ENCODE measurements around the gene NRAP.

Gene NRAP

DNA sequence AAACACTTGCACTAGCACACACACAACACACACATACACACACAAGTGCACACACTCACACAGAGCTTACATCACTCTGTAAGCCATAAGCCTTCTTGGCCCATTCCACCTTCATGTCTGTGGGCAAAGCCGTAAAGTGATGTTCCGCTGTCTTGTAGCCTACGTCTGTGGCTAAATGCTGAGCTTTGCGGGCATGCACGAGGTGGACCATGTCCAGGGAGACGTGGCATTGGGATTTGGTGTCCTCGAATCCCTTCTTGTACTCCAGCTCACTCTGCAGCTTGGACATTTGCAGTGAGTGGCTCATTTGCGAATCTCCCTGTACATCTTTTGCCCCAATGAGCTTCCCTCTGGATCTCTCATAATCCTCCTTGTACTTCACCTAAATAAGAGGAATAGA, 42.0 kb downstream of the NRAP start:
- Histone ChIP-seq H2AFZ (ENCODE audit: low read depth, low read length) (no peak overlapping the region), H3K4me2 (ENCODE audit: low read length, poor library complexity, severe bottlenecking) (no peak overlapping the region), H3K9ac (ENCODE audit: low read length) (no peak overlapping the region), H2AK5ac (ENCODE audit: low read length, severe bottlenecking) (no peak overlapping the region), H3K4me1 (ENCODE audit: control insufficient read depth, insufficient read depth, low read depth, low read length) (no peaks in the 10 kb centered on the region), H3K27me3 (ENCODE audit: control insufficient read depth in 1 of 2, insufficient read depth in 1 of 2, low read length in 2 of 2) (peaks cover 68 to 98% of the 10 kb centered on the region in 2 experiments), H2BK5ac (ENCODE audit: low read depth, low read length, poor library complexity, severe bottlenecking) (no peak overlapping the region), H3K9me3 (ENCODE audit: control insufficient read depth, low read length) (no peaks in the 10 kb centered on the region), H4K8ac (ENCODE audit: low read length) (no peak overlapping the region), H3K4ac (ENCODE audit: low read depth in 1 of 2, low read length in 2 of 2) (no peak overlapping the region), H3K14ac (ENCODE audit: low read length in 2 of 2) (no peak overlapping the region), H3K27ac (ENCODE audit: low read length, poor library complexity, severe bottlenecking) (no peak overlapping the region), H2BK15ac (ENCODE audit: low read depth, poor library complexity, severe bottlenecking) (no peak overlapping the region), H2BK120ac (ENCODE audit: low read depth, low read length) (no peak overlapping the region), H4K91ac (ENCODE audit: low read length) (no peak overlapping the region), H3K36me3 (ENCODE audit: control insufficient read depth in 1 of 2, insufficient read depth in 2 of 2, low read depth in 1 of 2, low read length in 2 of 2) (no peaks in the 10 kb centered on the region), H3K18ac (ENCODE audit: low read depth in 1 of 2, low read length in 2 of 2) (no peak overlapping the region), H3K4me3 (ENCODE audit: insufficient read depth in 1 of 2, low read depth in 1 of 2, low read length in 2 of 2) (no peak overlapping the region), H3K79me1 (replicated peaks; ENCODE audit: low read length, poor library complexity, severe bottlenecking) (no peaks in the 10 kb centered on the region), H2BK12ac (ENCODE audit: low read length in 2 of 2) (no peak overlapping the region), H3K23ac (ENCODE audit: low read length in 2 of 2) (no peak overlapping the region)
- DNase-seq: no peak
- 82% methylated on average over 7 of the region's 8 CpGs for WGBS

DNA sequence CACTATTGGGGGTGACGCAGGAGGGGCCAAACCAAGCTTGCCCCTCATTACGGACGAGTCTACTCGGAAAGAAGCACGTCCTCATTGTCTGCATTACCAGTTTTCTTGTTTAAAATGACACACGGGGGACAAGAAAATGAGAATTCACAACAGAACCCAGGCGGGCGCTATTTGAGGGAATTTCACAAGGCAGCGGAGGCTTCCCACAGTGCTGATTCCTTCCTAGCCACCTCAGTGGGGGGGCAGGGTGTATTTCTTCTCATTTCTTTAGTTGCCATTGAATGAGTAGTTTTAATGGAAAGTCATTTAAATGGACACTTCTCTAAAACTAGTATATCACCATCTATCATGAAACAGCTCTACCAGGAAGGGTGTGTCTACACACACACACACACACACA, 42.9 kb downstream of the NRAP start:
- no peak overlapping the region for H3K4me3 ChIP-seq (ENCODE audit: insufficient read depth in 1 of 2, low read depth in 1 of 2, low read length in 2 of 2)
- no peak overlapping the region for H3K14ac ChIP-seq (ENCODE audit: low read length in 2 of 2)
- H3K4me1 ChIP-seq (ENCODE audit: control insufficient read depth, insufficient read depth, low read depth, low read length): no peaks in the 10 kb centered on the region
- H2BK12ac ChIP-seq (ENCODE audit: low read length in 2 of 2): no peak overlapping the region
- H3K9me3 ChIP-seq (ENCODE audit: control insufficient read depth, low read length): no peaks in the 10 kb centered on the region
- DNase-seq: no peak
- H3K4ac ChIP-seq (ENCODE audit: low read depth in 1 of 2, low read length in 2 of 2): no peak overlapping the region
- no peak overlapping the region for H3K27ac ChIP-seq (ENCODE audit: low read length, poor library complexity, severe bottlenecking)
- H2AK5ac ChIP-seq (ENCODE audit: low read length, severe bottlenecking): no peak overlapping the region
- peaks cover 67 to 98% of the 10 kb centered on the region in 2 experiments for H3K27me3 ChIP-seq (ENCODE audit: control insufficient read depth in 1 of 2, insufficient read depth in 1 of 2, low read length in 2 of 2)
- no peak overlapping the region for H3K4me2 ChIP-seq (ENCODE audit: low read length, poor library complexity, severe bottlenecking)
- H3K9ac ChIP-seq (ENCODE audit: low read length): no peak overlapping the region
- no peaks in the 10 kb centered on the region for H3K79me1 ChIP-seq (replicated peaks; ENCODE audit: low read length, poor library complexity, severe bottlenecking)
- H2BK15ac ChIP-seq (ENCODE audit: low read depth, poor library complexity, severe bottlenecking): no peak overlapping the region
- no peak overlapping the region for H3K23ac ChIP-seq (ENCODE audit: low read length in 2 of 2)
- H4K8ac ChIP-seq (ENCODE audit: low read length): no peak overlapping the region
- no peak overlapping the region for H2BK120ac ChIP-seq (ENCODE audit: low read depth, low read length)
- H2BK5ac ChIP-seq (ENCODE audit: low read depth, low read length, poor library complexity, severe bottlenecking): no peak overlapping the region
- H2AFZ ChIP-seq (ENCODE audit: low read depth, low read length): no peak overlapping the region
- 83% methylated on average over 9 of the region's 9 CpGs for WGBS
- H3K18ac ChIP-seq (ENCODE audit: low read depth in 1 of 2, low read length in 2 of 2): no peak overlapping the region
- H3K36me3 ChIP-seq (ENCODE audit: control insufficient read depth in 1 of 2, insufficient read depth in 2 of 2, low read depth in 1 of 2, low read length in 2 of 2): no peaks in the 10 kb centered on the region
- H4K91ac ChIP-seq (ENCODE audit: low read length): no peak overlapping the region

DNA sequence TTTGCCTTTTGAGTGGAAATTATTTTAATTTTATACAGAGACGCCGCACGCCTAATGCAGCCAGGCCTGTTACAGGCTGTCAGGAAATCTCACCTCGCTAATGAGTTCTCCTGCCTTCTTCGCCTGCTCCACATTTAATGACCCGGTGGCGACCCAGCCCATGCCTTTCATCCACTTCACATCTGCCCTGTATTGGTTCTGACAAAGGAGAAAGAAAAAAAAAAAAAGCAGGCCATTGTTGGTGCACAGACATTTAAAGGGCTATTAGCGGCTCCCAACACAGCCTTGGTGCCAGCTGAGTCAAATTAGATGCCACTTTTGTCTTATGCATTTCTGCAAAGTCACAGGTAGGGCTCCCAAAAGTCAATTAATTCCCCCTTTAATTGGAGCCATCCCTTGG, 43.3 kb downstream of the NRAP start:
- Histone ChIP-seq H3K18ac (ENCODE audit: low read depth in 1 of 2, low read length in 2 of 2) (no peak overlapping the region), H2BK5ac (ENCODE audit: low read depth, low read length, poor library complexity, severe bottlenecking) (no peak overlapping the region), H3K4me2 (ENCODE audit: low read length, poor library complexity, severe bottlenecking) (no peak overlapping the region), H4K91ac (ENCODE audit: low read length) (no peak overlapping the region), H3K36me3 (ENCODE audit: control insufficient read depth in 1 of 2, insufficient read depth in 2 of 2, low read depth in 1 of 2, low read length in 2 of 2) (no peaks in the 10 kb centered on the region), H2BK120ac (ENCODE audit: low read depth, low read length) (no peak overlapping the region), H3K9ac (ENCODE audit: low read length) (no peak overlapping the region), H3K27me3 (ENCODE audit: control insufficient read depth in 1 of 2, insufficient read depth in 1 of 2, low read length in 2 of 2) (peaks cover 67 to 98% of the 10 kb centered on the region in 2 experiments), H3K4me3 (ENCODE audit: insufficient read depth in 1 of 2, low read depth in 1 of 2, low read length in 2 of 2) (no peak overlapping the region), H2AFZ (ENCODE audit: low read depth, low read length) (no peak overlapping the region), H2AK5ac (ENCODE audit: low read length, severe bottlenecking) (no peak overlapping the region), H3K27ac (ENCODE audit: low read length, poor library complexity, severe bottlenecking) (no peak overlapping the region), H4K8ac (ENCODE audit: low read length) (no peak overlapping the region), H3K14ac (ENCODE audit: low read length in 2 of 2) (no peak overlapping the region), H2BK15ac (ENCODE audit: low read depth, poor library complexity, severe bottlenecking) (no peak overlapping the region), H2BK12ac (ENCODE audit: low read length in 2 of 2) (no peak overlapping the region), H3K23ac (ENCODE audit: low read length in 2 of 2) (no peak overlapping the region), H3K9me3 (ENCODE audit: control insufficient read depth, low read length) (no peaks in the 10 kb centered on the region), H3K4ac (ENCODE audit: low read depth in 1 of 2, low read length in 2 of 2) (no peak overlapping the region), H3K4me1 (ENCODE audit: control insufficient read depth, insufficient read depth, low read depth, low read length) (no peaks in the 10 kb centered on the region), H3K79me1 (replicated peaks; ENCODE audit: low read length, poor library complexity, severe bottlenecking) (no peaks in the 10 kb centered on the region)
- 85% methylated on average over 8 of the region's 8 CpGs for WGBS
- DNase-seq: no peak

DNA sequence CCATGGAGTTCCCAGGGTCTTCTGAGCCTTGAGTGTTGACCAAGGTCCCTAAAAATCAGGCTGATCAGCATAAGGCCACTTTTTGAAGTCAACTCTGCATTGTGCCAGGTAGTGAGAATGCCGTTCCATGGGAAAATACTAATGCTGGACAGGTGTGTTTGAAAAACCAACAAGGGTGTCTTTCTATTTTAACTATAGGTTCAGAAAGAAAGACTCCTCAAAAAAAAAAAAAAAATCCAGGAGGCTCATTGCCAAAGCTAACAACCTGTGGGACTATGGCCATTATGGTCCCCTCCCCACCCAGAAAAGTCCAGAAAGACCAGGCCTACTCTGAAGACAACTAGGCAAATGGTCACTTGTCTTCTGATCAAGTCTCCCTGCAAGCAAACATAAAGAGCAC, 44.4 kb downstream of the NRAP start:
- H3K79me1 ChIP-seq (replicated peaks; ENCODE audit: low read length, poor library complexity, severe bottlenecking): no peaks in the 10 kb centered on the region
- no peak overlapping the region for H3K4me3 ChIP-seq (ENCODE audit: insufficient read depth in 1 of 2, low read depth in 1 of 2, low read length in 2 of 2)
- H3K27me3 ChIP-seq (ENCODE audit: control insufficient read depth in 1 of 2, insufficient read depth in 1 of 2, low read length in 2 of 2): peaks cover 64 to 98% of the 10 kb centered on the region in 2 experiments
- no peak overlapping the region for H3K9ac ChIP-seq (ENCODE audit: low read length)
- WGBS: no CpG with 5 or more reads among the region's 1 CpG
- H3K23ac ChIP-seq (ENCODE audit: low read length in 2 of 2): no peak overlapping the region
- DNase-seq: no peak
- H2BK15ac ChIP-seq (ENCODE audit: low read depth, poor library complexity, severe bottlenecking): no peak overlapping the region
- no peak overlapping the region for H3K18ac ChIP-seq (ENCODE audit: low read depth in 1 of 2, low read length in 2 of 2)
- no peak overlapping the region for H2BK5ac ChIP-seq (ENCODE audit: low read depth, low read length, poor library complexity, severe bottlenecking)
- H3K14ac ChIP-seq (ENCODE audit: low read length in 2 of 2): no peak overlapping the region
- H2AFZ ChIP-seq (ENCODE audit: low read depth, low read length): no peak overlapping the region
- H3K4ac ChIP-seq (ENCODE audit: low read depth in 1 of 2, low read length in 2 of 2): no peak overlapping the region
- no peak overlapping the region for H3K4me2 ChIP-seq (ENCODE audit: low read length, poor library complexity, severe bottlenecking)
- no peaks in the 10 kb centered on the region for H3K9me3 ChIP-seq (ENCODE audit: control insufficient read depth, low read length)
- H2AK5ac ChIP-seq (ENCODE audit: low read length, severe bottlenecking): no peak overlapping the region
- no peak overlapping the region for H2BK120ac ChIP-seq (ENCODE audit: low read depth, low read length)
- no peaks in the 10 kb centered on the region for H3K36me3 ChIP-seq (ENCODE audit: control insufficient read depth in 1 of 2, insufficient read depth in 2 of 2, low read depth in 1 of 2, low read length in 2 of 2)
- H2BK12ac ChIP-seq (ENCODE audit: low read length in 2 of 2): no peak overlapping the region
- H3K4me1 ChIP-seq (ENCODE audit: control insufficient read depth, insufficient read depth, low read depth, low read length): no peaks in the 10 kb centered on the region
- no peak overlapping the region for H4K8ac ChIP-seq (ENCODE audit: low read length)
- H4K91ac ChIP-seq (ENCODE audit: low read length): no peak overlapping the region
- H3K27ac ChIP-seq (ENCODE audit: low read length, poor library complexity, severe bottlenecking): no peak overlapping the region
